ENCODE results near the gene CCR1.

Gene CCR1

GRCh38 chr3:46193436-46193835 is 14.7 kb downstream of the CCR1 start:
- no peak for TF ChIP-seq POLR2A (IDR thresholded peaks at IDR 0.05; ENCODE audit: extremely low read depth, insufficient read length)
- no peak for TF ChIP-seq MYC (IDR thresholded peaks at IDR 0.05; ENCODE audit: low read depth, low read length)
- no peak for TF ChIP-seq CTCF (IDR thresholded peaks at IDR 0.05; ENCODE audit: low read depth, low read length)
- no peak for TF ChIP-seq MAX (IDR thresholded peaks at IDR 0.05; ENCODE audit: low read depth, low read length)
- no peak overlapping the region for H3K4me3 ChIP-seq (ENCODE audit: low read depth, low read length)
- peak; percentile 70 for DNase-seq (ENCODE audit: low read depth)

GRCh38 chr3:46192939-46193338 is 15.2 kb downstream of the CCR1 start:
- H3K4me3 ChIP-seq (ENCODE audit: low read depth, low read length) = no peak overlapping the region
- TF ChIP-seq MYC (IDR thresholded peaks at IDR 0.05; ENCODE audit: low read depth, low read length) (no peak), CTCF (IDR thresholded peaks at IDR 0.05; ENCODE audit: low read depth, low read length) (no peak), MAX (IDR thresholded peaks at IDR 0.05; ENCODE audit: low read depth, low read length) (no peak), POLR2A (IDR thresholded peaks at IDR 0.05; ENCODE audit: extremely low read depth, insufficient read length) (no peak)
- DNase-seq (ENCODE audit: low read depth) = no peak

GRCh38 chr3:46191730-46192129 is 16.4 kb downstream of the CCR1 start:
- no peak overlapping the region for H3K4me3 ChIP-seq (ENCODE audit: low read depth, low read length)
- TF ChIP-seq MYC (IDR thresholded peaks at IDR 0.05; ENCODE audit: low read depth, low read length) = no peak
- TF ChIP-seq POLR2A (IDR thresholded peaks at IDR 0.05; ENCODE audit: extremely low read depth, insufficient read length) = no peak
- DNase-seq (ENCODE audit: low read depth) = peak; percentile 66

GRCh38 chr3:46188708-46189107 is 19.4 kb downstream of the CCR1 start:
- H3K4me3 ChIP-seq (ENCODE audit: low read depth, low read length) = no peak overlapping the region
- no peak for TF ChIP-seq MAX (IDR thresholded peaks at IDR 0.05; ENCODE audit: low read depth, low read length)
- no peak for TF ChIP-seq CTCF (IDR thresholded peaks at IDR 0.05; ENCODE audit: low read depth, low read length)
- no peak for TF ChIP-seq POLR2A (IDR thresholded peaks at IDR 0.05; ENCODE audit: extremely low read depth, insufficient read length)
- TF ChIP-seq MYC (IDR thresholded peaks at IDR 0.05; ENCODE audit: low read depth, low read length) = no peak
- no peak for DNase-seq (ENCODE audit: low read depth)

GRCh38 chr3:46187876-46188275 is 20.2 kb downstream of the CCR1 start:
- no peak for TF ChIP-seq POLR2A (IDR thresholded peaks at IDR 0.05; ENCODE audit: extremely low read depth, insufficient read length)
- no peak for TF ChIP-seq MYC (IDR thresholded peaks at IDR 0.05; ENCODE audit: low read depth, low read length)
- no peak for TF ChIP-seq MAX (IDR thresholded peaks at IDR 0.05; ENCODE audit: low read depth, low read length)
- TF ChIP-seq CTCF (IDR thresholded peaks at IDR 0.05; ENCODE audit: low read depth, low read length) = no peak
- DNase-seq (ENCODE audit: low read depth) = peak; percentile 56
- H3K4me3 ChIP-seq (ENCODE audit: low read depth, low read length) = no peak overlapping the region

- no peak overlapping the region for H3K4me3 ChIP-seq (ENCODE audit: low read depth, low read length)
- no peak for DNase-seq (ENCODE audit: low read depth)
- TF ChIP-seq MAX (IDR thresholded peaks at IDR 0.05; ENCODE audit: low read depth, low read length) (no peak), CTCF (IDR thresholded peaks at IDR 0.05; ENCODE audit: low read depth, low read length) (no peak), MYC (IDR thresholded peaks at IDR 0.05; ENCODE audit: low read depth, low read length) (no peak), POLR2A (IDR thresholded peaks at IDR 0.05; ENCODE audit: extremely low read depth, insufficient read length) (no peak)
Observed at GRCh38 chr3:46187341-46187700, 20.8 kb downstream of the CCR1 start.
